Peyer's patch (tissue), 4 donors: ENCODE measurements around the gene H2BK1.

Experiments
- POLR2A ChIP-seq, 2 donors: fragments of 450-650 bp; IDR thresholded peaks; one replicate each; pipeline ENCODE4 v1.5.1; 2017; ENCODE audit warnings: antibody characterized with exemption in 2 of 2, mild to moderate bottlenecking in 2 of 2, moderate library complexity in 2 of 2
- TF ChIP-seq, protein P1 (sequence below), 6 experiments: fragments of 450-650 bp in 4 of 6; fragments of 200-600 bp in 2 of 6; sonication (generic) in 1 of 6; IDR thresholded peaks; one replicate each; pipeline ENCODE4 v1.5.1; 2017 to 2019; ENCODE audit warnings: antibody characterized with exemption in 6 of 6, mild to moderate bottlenecking in 3 of 6, moderate library complexity in 1 of 6

DNA sequence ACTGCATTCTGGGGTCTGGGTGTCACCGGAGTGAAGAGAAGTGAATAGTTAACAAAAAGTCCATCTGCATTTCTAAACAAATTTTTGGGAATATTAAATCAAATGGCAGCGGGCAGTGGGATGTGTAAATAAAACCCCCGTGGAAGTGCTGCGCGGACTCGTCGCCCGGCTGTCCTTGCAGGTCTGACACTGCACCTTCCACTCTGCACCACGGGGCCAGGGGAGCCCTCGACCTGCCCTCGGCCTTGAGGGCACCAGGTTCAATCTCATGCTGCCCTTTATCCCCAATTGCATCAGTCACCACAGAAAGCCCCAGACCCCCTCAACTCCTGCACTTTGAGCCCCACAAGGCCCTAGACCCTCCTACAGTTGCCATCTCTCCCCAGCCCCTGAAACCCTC lies 44.6 kb upstream of the H2BK1 start:
- no peak for TF ChIP-seq POLR2A (IDR thresholded peaks at IDR 0.05)
- TF ChIP-seq, protein P1, sequence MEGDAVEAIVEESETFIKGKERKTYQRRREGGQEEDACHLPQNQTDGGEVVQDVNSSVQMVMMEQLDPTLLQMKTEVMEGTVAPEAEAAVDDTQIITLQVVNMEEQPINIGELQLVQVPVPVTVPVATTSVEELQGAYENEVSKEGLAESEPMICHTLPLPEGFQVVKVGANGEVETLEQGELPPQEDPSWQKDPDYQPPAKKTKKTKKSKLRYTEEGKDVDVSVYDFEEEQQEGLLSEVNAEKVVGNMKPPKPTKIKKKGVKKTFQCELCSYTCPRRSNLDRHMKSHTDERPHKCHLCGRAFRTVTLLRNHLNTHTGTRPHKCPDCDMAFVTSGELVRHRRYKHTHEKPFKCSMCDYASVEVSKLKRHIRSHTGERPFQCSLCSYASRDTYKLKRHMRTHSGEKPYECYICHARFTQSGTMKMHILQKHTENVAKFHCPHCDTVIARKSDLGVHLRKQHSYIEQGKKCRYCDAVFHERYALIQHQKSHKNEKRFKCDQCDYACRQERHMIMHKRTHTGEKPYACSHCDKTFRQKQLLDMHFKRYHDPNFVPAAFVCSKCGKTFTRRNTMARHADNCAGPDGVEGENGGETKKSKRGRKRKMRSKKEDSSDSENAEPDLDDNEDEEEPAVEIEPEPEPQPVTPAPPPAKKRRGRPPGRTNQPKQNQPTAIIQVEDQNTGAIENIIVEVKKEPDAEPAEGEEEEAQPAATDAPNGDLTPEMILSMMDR (IDR thresholded peaks at IDR 0.05), result no peak
